RWPE2 (cell line): ENCODE measurements around the gene TP63.

ENCODE experiments used
- ATAC-seq: fragments of 200-7000 bp; cut with Tn5 transposase; 3 replicates; pipeline ENCODE4 v1.9.1; 2021; ENCODE audit warnings: low read depth
- DNase-seq: peaks from one replicate; pipeline ENCODE4 v3.0.0-alpha.2; 2020; ENCODE audit warnings: low spot score
- H3K27ac ChIP-seq: fragments of 450-650 bp; 2 replicates; pipeline ENCODE4 v1.5.1; 2017; ENCODE audit warnings: mild to moderate bottlenecking; ENCODE audit not compliant: poor library complexity, severe bottlenecking
- H3K27me3 ChIP-seq: fragments of 250-450 bp; sonication (Bioruptor Pico); 2 replicates; pipeline ENCODE4 v1.5.1; 2021; ENCODE audit warnings: mild to moderate bottlenecking, moderate library complexity; ENCODE audit not compliant: insufficient read depth, poor library complexity, severe bottlenecking
- H3K36me3 ChIP-seq: fragments of 250-450 bp; sonication (Bioruptor Pico); 2 replicates; pipeline ENCODE4 v1.5.1; 2020; ENCODE audit warnings: low read depth, mild to moderate bottlenecking, moderate library complexity
- H3K4me1 ChIP-seq: fragments of 250-450 bp; sonication (Bioruptor Pico); 2 replicates; pipeline ENCODE4 v1.5.1; 2021; ENCODE audit warnings: mild to moderate bottlenecking, moderate library complexity; ENCODE audit not compliant: insufficient read depth, poor library complexity, severe bottlenecking
- H3K4me3 ChIP-seq: fragments of 250-450 bp; sonication (Bioruptor Pico); 2 replicates; pipeline ENCODE4 v1.5.1; 2021; ENCODE audit warnings: mild to moderate bottlenecking, moderate library complexity; ENCODE audit not compliant: severe bottlenecking
- H3K9me3 ChIP-seq: fragments of 250-450 bp; sonication (Bioruptor Pico); 2 replicates; pipeline ENCODE4 v1.5.1; 2021; ENCODE audit warnings: mild to moderate bottlenecking, moderate library complexity; ENCODE audit not compliant: severe bottlenecking
- CTCF ChIP-seq: fragments of 450-650 bp; IDR thresholded peaks from one replicate; pipeline ENCODE4 v1.5.1; 2017; ENCODE audit warnings: mild to moderate bottlenecking, moderate library complexity; ENCODE audit not compliant: poor library complexity, severe bottlenecking

Gene TP63

GRCh38 chr3:189625572-189625971 lies 5.6 kb upstream of the TP63 start:
- H3K36me3 ChIP-seq, result no peaks in the 10 kb centered on the region
- ATAC-seq, result no peak
- no peak for TF ChIP-seq CTCF
- no peak overlapping the region for H3K27ac ChIP-seq
- H3K4me3 ChIP-seq, result no peak overlapping the region
- no peak for DNase-seq
- no peaks in the 10 kb centered on the region for H3K9me3 ChIP-seq
- H3K27me3 ChIP-seq, result no peaks in the 10 kb centered on the region
- H3K4me1 ChIP-seq, result no peaks in the 10 kb centered on the region

DNA sequence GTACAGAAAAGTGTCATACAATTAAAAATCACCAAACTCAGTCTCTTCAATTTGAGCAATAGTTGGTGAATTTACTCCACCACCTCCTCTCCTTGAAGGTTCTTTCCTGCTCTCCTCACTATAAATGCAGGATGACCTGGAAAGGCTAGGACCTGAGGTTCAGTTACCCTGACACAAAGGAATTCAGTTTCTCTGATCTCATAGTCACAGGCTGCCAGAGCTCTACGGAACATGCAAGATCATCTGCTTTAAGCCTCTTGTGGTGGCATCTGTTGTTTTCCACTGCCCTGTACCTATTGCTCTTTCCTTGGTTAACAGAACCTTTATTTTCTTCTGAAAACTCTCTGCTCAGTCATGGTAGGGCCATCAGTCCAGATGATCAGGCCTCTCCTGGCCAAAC lies 4.9 kb upstream of the TP63 start:
- ATAC-seq, result no peak
- H3K9me3 ChIP-seq, result no peaks in the 10 kb centered on the region
- no peaks in the 10 kb centered on the region for H3K27me3 ChIP-seq
- no peak for DNase-seq
- TF ChIP-seq CTCF, result no peak
- no peaks in the 10 kb centered on the region for H3K36me3 ChIP-seq
- H3K4me3 ChIP-seq, result no peak overlapping the region
- no peaks in the 10 kb centered on the region for H3K4me1 ChIP-seq
- no peak overlapping the region for H3K27ac ChIP-seq

DNA sequence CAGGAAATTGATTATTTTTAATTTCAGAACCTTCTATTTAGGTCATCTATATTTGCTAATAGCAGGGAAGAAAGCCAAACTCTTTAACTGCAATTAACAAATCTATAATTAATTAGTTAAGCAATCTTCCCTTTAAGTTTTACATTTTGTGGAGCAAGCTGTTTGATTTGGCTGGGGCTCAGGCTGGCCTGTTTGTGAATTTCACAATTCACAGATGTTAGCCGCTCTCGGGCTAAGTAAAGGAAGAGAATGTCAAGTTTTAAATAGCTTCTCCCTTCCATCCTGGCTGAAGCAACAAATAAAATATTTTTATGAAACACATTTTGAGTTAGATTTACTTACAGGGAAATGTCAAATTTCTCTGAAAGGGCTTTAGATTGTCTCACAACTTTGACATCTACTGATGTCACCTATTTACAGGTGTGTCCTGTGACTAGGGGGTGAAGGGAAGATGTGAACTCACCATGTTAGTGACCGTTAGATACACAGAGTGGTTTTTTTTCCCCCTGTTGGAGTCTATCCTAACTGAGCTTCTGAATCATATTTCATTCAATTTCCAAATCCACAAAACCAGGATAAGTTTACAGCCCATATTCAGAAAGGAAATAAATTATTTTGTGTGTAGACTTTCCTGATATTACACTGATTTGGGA lies 1.3 kb upstream of the TP63 start:
- Histone ChIP-seq H3K4me1 (no peaks in the 10 kb centered on the region), H3K9me3 (no peaks in the 10 kb centered on the region), H3K27me3 (no peaks in the 10 kb centered on the region), H3K27ac (no peak overlapping the region), H3K4me3 (no peak overlapping the region), H3K36me3 (no peaks in the 10 kb centered on the region)
- no peak for DNase-seq
- no peak for TF ChIP-seq CTCF
- ATAC-seq, result no peak

GRCh38 chr3:189630767-189631372 lies 319 bp upstream of the TP63 start:
- ATAC-seq, result no peak
- TF ChIP-seq CTCF, result no peak
- no peak for DNase-seq
- Histone ChIP-seq H3K4me3 (no peak overlapping the region), H3K27ac (no peak overlapping the region), H3K9me3 (no peaks in the 10 kb centered on the region), H3K27me3 (no peaks in the 10 kb centered on the region), H3K36me3 (no peaks in the 10 kb centered on the region), H3K4me1 (no peaks in the 10 kb centered on the region)

DNA sequence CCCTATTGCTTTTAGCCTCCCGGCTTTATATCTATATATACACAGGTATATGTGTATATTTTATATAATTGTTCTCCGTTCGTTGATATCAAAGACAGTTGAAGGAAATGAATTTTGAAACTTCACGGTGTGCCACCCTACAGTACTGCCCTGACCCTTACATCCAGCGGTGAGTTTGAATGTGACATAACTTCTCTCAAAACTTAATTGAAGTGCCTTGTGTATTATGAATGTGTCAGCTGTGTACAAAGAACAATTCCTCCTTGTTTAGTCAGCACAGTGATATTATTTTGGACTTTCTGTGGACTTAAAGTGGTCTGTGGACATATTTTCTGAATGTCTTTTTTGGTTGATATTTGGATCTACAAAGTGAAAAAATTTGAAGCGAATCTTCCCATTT lies 220 bp downstream of the TP63 start:
- no peaks in the 10 kb centered on the region for H3K9me3 ChIP-seq
- DNase-seq, result no peak
- ATAC-seq, result no peak
- no peaks in the 10 kb centered on the region for H3K4me1 ChIP-seq
- H3K27me3 ChIP-seq, result no peaks in the 10 kb centered on the region
- no peak overlapping the region for H3K27ac ChIP-seq
- H3K4me3 ChIP-seq, result no peak overlapping the region
- no peak for TF ChIP-seq CTCF
- no peaks in the 10 kb centered on the region for H3K36me3 ChIP-seq
